Upper lobe of right lung (tissue), 1 donor: ENCODE data around the gene MINDY4B. TPM values are rescaled to one million over a fixed set of nuclear protein-coding genes. Genes with fewer than 3 reads are reported as not detected.

ENCODE experiments used
- ATAC-seq: fragments of 200-7000 bp; cut with Tn5 transposase; one replicate; pipeline ENCODE4 v1.9.1; 2020; ENCODE audit warnings: mild to moderate bottlenecking, moderate library complexity
- DNase-seq: peaks from one replicate; pipeline ENCODE4 v3.0.0-alpha.2; 2020
- H3K27ac ChIP-seq: fragments of 200-600 bp; one replicate; pipeline ENCODE4 v1.8.0; 2022
- H3K27me3 ChIP-seq: fragments of 200-600 bp; one replicate; pipeline ENCODE4 v1.8.0; 2022; ENCODE audit warnings: mild to moderate bottlenecking
- H3K36me3 ChIP-seq: fragments of 200-600 bp; one replicate; pipeline ENCODE4 v1.8.0; 2022
- H3K4me1 ChIP-seq: fragments of 200-600 bp; one replicate; pipeline ENCODE4 v1.8.0; 2022
- H3K4me3 ChIP-seq: fragments of 200-600 bp; one replicate; pipeline ENCODE4 v1.8.0; 2022; ENCODE audit warnings: mild to moderate bottlenecking
- H3K9me3 ChIP-seq: fragments of 200-600 bp; one replicate; pipeline ENCODE4 v1.8.0; 2022
- CTCF ChIP-seq: fragments of 200-600 bp; IDR thresholded peaks from one replicate; pipeline ENCODE4 v1.8.0; 2022; ENCODE audit warnings: antibody characterized with exemption
- intact Hi-C: fragments of 100-400 bp; cut with DNase I; formaldehyde crosslinking; loops from one replicate; pipeline ENCODE4 v1.11.0; 2022
- total RNA-seq: library from RNA; stranded (reverse); fragmentation: NEBNext Ultra II Directional; extraction: Animal tissue kit (Norgen Biotek cat#: 25700); gene quantifications from one replicate; pipeline ENCODE4 v1.2.1, GENCODE V29; 2021
- donor health status: DM: no; HTN: yes; CAD: no; lungs with severe emphysema.

MINDY4B gene
- total RNA-seq, 1 donor from 2014 or later = not detected

DNA sequence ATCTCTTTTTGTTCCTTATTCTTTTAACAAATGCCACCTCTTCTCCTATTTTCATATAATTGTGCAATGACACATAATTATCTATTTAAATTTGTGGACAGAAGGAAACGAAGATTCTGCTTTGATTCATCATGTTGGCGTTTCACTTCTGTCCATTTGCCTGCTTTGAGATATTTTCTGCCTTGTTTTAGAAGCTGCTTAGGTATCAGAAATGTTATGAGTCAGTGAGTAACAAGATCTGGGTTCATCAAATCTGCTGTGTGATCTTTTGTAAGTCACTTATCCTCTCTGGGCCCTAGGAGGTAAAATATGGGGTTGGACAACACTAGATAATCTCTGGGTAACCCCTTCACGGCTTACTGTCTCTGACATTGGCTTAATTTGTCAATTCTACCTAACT lies 7.3 kb upstream of the MINDY4B start:
- intact Hi-C loops = no loop called here
- ATAC-seq (no peak), DNase-seq (no peak)
- H3K9me3 ChIP-seq = no peaks in the 10 kb centered on the region
- H3K36me3 ChIP-seq = no peaks in the 10 kb centered on the region
- H3K4me1 ChIP-seq = no peaks in the 10 kb centered on the region
- TF ChIP-seq CTCF = no peak
- H3K27ac ChIP-seq = no peak overlapping the region
- H3K4me3 ChIP-seq = no peak overlapping the region
- no peaks in the 10 kb centered on the region for H3K27me3 ChIP-seq

DNA sequence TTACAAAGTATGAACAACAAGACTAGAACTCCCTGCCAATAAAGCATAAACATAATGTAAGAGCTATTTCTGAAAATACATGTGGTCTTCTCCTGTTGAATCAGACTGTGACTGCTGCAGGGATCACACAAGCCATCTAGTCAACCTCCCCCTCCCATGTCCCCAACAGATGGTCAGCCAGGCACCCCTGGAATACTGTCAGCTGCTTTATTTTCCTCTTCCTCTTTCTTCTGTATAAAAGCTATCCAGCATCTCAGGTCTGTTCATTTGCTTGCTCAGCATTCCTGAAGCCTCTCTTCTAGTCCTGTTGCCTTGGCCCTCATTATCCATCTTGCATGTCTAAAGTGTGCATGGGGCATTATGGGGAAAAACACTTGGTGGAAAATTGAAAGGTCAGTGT lies 6.5 kb upstream of the MINDY4B start:
- no peaks in the 10 kb centered on the region for H3K27me3 ChIP-seq
- no peaks in the 10 kb centered on the region for H3K9me3 ChIP-seq
- no peaks in the 10 kb centered on the region for H3K36me3 ChIP-seq
- ATAC-seq (no peak), DNase-seq (no peak)
- intact Hi-C loops = no loop called here
- no peak for TF ChIP-seq CTCF
- H3K27ac ChIP-seq = no peak overlapping the region
- no peak overlapping the region for H3K4me3 ChIP-seq
- no peaks in the 10 kb centered on the region for H3K4me1 ChIP-seq

DNA sequence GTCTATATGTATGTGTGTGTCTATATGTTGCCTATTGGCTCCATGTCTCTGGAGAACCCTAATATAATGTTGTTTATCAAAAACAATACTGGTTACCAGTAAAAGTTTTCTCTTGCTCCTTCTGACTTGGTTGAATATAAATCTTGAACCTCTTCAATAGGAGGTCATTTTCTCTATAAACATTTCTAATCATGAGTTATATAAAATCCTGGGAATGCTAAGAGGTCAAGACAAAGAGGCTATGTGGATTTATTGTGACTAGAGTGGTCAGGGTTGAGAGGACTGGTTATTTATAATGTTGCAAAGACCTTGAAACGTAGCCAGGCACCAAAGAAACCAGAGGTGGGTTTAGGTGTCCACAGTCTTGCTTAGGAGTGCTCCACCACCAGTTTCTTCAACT lies 1.2 kb upstream of the MINDY4B start:
- DNase-seq (no peak), ATAC-seq (no peak)
- Histone ChIP-seq H3K4me3 (no peak overlapping the region), H3K9me3 (no peaks in the 10 kb centered on the region), H3K27me3 (no peaks in the 10 kb centered on the region), H3K36me3 (no peaks in the 10 kb centered on the region), H3K4me1 (no peaks in the 10 kb centered on the region), H3K27ac (no peak overlapping the region)
- TF ChIP-seq CTCF = no peak
- intact Hi-C loops = no loop called here

DNA sequence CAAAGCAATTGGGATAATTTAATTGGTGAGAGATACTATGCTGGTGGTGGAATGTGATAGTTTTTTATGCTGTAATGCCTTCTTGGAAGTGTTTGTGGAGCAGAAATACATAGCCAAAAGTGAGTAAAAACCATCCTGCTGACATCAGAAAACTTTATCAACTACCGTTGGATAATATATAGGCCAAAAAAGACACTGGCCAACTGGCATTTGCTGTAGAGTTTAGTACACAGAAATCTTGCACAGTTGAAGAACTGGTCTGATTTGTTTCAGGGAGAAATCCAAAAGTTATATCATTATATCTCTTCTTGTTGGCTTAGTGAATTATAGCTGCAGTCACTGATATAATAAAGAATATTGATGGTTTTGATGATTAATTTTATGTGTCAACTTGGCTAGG lies 507 bp upstream of the MINDY4B start:
- Histone ChIP-seq H3K4me1 (no peaks in the 10 kb centered on the region), H3K4me3 (no peak overlapping the region), H3K27me3 (no peaks in the 10 kb centered on the region), H3K9me3 (no peaks in the 10 kb centered on the region), H3K27ac (no peak overlapping the region), H3K36me3 (no peaks in the 10 kb centered on the region)
- DNase-seq (no peak), ATAC-seq (no peak)
- intact Hi-C loops = no loop called here
- TF ChIP-seq CTCF = no peak

DNA sequence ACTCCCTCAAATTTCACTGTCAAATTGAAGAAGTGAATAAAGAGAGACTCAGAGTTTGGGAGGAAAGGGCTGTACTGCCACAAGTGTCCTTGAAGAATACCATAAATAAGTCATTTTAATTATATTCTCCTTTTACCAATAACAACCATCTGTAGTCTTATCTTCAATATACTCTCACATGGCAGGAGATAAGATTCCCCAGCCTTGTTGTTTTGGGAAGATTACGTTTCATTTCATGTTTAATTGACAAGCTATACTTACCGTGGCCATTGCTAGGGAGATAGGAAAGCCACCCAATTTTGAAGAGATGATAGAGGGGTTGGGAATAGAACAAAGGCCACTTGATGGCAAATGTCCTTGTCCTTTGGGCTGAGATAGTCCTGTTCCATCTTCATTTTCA lies 2.3 kb downstream of the MINDY4B start:
- Histone ChIP-seq H3K27me3 (no peaks in the 10 kb centered on the region), H3K4me3 (no peak overlapping the region), H3K4me1 (no peaks in the 10 kb centered on the region), H3K27ac (no peak overlapping the region), H3K36me3 (no peaks in the 10 kb centered on the region), H3K9me3 (no peaks in the 10 kb centered on the region)
- DNase-seq (no peak), ATAC-seq (no peak)
- no peak for TF ChIP-seq CTCF
- intact Hi-C loops = no loop called here

DNA sequence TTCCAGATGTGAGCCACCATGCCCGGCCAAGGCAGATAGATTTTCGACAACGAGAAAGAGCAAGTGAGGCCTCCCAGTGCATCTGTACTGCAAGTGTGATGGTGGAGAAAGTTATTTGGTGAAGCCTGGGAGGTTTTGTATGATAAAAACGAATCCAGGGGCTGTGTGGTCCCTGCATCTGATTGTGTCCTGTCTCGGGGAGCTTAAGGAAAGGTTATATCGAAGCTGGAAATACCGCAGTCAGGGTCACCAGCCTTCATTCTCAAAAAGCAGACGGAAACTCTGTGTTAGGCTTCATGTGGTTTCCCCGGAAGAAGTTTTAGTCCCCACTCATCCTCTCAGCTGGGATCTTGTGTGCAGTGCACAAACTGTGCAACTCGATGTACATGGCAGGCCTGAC lies 3.4 kb downstream of the MINDY4B start:
- no peak overlapping the region for H3K4me3 ChIP-seq
- DNase-seq (no peak), ATAC-seq (no peak)
- H3K36me3 ChIP-seq = no peaks in the 10 kb centered on the region
- no peaks in the 10 kb centered on the region for H3K27me3 ChIP-seq
- no peaks in the 10 kb centered on the region for H3K9me3 ChIP-seq
- no peak for TF ChIP-seq CTCF
- no peak overlapping the region for H3K27ac ChIP-seq
- intact Hi-C loops = no loop called here
- no peaks in the 10 kb centered on the region for H3K4me1 ChIP-seq
